Upper lobe of left lung (tissue), 4 donors: ENCODE measurements around the gene SESN2.

ENCODE experiments used
- CTCF ChIP-seq, 6 experiments: fragments of 450-650 bp in 4 of 6; fragments of 200-600 bp in 2 of 6; sonication (generic) in 2 of 6; IDR thresholded peaks; one replicate each; pipeline ENCODE4 v1.5.1; 2016 to 2019; ENCODE audit warnings: antibody characterized with exemption in 6 of 6
- EP300 ChIP-seq, 4 donors: sonication (generic); formaldehyde crosslinking; IDR thresholded peaks; one replicate each; pipeline ENCODE4 v1.5.1; 2017; ENCODE audit warnings: antibody characterized with exemption in 4 of 4, control low read depth in 2 of 4
- POLR2A ChIP-seq, 4 donors: fragments of 450-650 bp; IDR thresholded peaks; one replicate each; pipeline ENCODE4 v1.5.1; 2016 to 2017; ENCODE audit warnings: antibody characterized with exemption in 4 of 4, mild to moderate bottlenecking in 2 of 4
- POLR2AphosphoS5 ChIP-seq, 2 donors: sonication (generic); formaldehyde crosslinking; IDR thresholded peaks; one replicate each; pipeline ENCODE4 v1.5.1; 2017; ENCODE audit warnings: antibody characterized with exemption in 2 of 2

- TF ChIP-seq POLR2A (IDR thresholded peaks at IDR 0.05) (no peak), CTCF (IDR thresholded peaks at IDR 0.05) (no peak), EP300 (IDR thresholded peaks at IDR 0.05) (no peak), POLR2AphosphoS5 (IDR thresholded peaks at IDR 0.05) (no peak)
These were observed 42.9 kb downstream of the SESN2 start for GRCh38 chr1:28302247-28302646.
